CD14-positive monocyte (primary cell): ENCODE results near the gene USP25. TPM values are rescaled to one million over a fixed set of nuclear protein-coding genes. Genes with fewer than 3 reads are reported as not detected.
A peak's percentile ranks its signal among the peaks of the same experiment; 100 is the strongest.

Experiments
- DNase-seq, 3 donors: peaks; one replicate each; pipeline ENCODE4 v3.0.0-alpha.2; 2011 to 2022
- H2AFZ ChIP-seq: 2 replicates; pipeline ENCODE4 v1.6.0; 2012; ENCODE audit warnings: mild to moderate bottlenecking, low read depth, low read length, inconsistent platforms; ENCODE audit not compliant: insufficient read depth, poor library complexity, severe bottlenecking
- H3K27ac ChIP-seq, 2 donors: 1 replicate in 1 of 2; 2 replicates in 1 of 2; pipeline ENCODE4 v1.5.1; 2012 to 2013; ENCODE audit warnings: low read length in 2 of 2, control low read depth in 1 of 2, inconsistent platforms in 1 of 2, low read depth in 1 of 2, mild to moderate bottlenecking in 1 of 2
- H3K27me3 ChIP-seq, 2 donors: one replicate each; pipeline versions ENCODE4 v1.6.0 to v1.6.1; 2011 to 2013; ENCODE audit warnings: low read length in 2 of 2; ENCODE audit not compliant: control insufficient read depth in 2 of 2, insufficient read depth in 2 of 2
- H3K36me3 ChIP-seq, 2 donors: replicated peaks in 1 of 2; 1 replicate in 1 of 2; 2 replicates in 1 of 2; pipeline versions ENCODE4 v1.5.1 to v1.6.1; 2012 to 2013; ENCODE audit warnings: low read length in 2 of 2, control low read depth in 1 of 2, inconsistent platforms in 1 of 2, mild to moderate bottlenecking in 1 of 2; ENCODE audit not compliant: insufficient read depth in 2 of 2, control insufficient read depth in 1 of 2
- H3K4me1 ChIP-seq, 2 donors: 1 replicate in 1 of 2; 2 replicates in 1 of 2; pipeline versions ENCODE4 v1.5.1 to v1.6.1; 2012 to 2013; ENCODE audit warnings: low read length in 2 of 2, control low read depth in 1 of 2, inconsistent platforms in 1 of 2, mild to moderate bottlenecking in 1 of 2, moderate library complexity in 1 of 2; ENCODE audit not compliant: insufficient read depth in 2 of 2, control insufficient read depth in 1 of 2
- H3K4me2 ChIP-seq: replicated peaks from 2 replicates; pipeline ENCODE3; 2012; ENCODE audit warnings: low read length, moderate library complexity, mild to moderate bottlenecking; ENCODE audit not compliant: poor library complexity, severe bottlenecking; ENCODE audit errors: extremely low read depth
- H3K4me3 ChIP-seq, 3 experiments: fragments of 200-600 bp in 1 of 3; sonication (generic) in 1 of 3; replicated peaks in 1 of 3; 1 replicate in 2 of 3; 2 replicates in 1 of 3; pipeline ENCODE4 v1.5.1; 2011 to 2013; ENCODE audit warnings: low read length in 3 of 3, mild to moderate bottlenecking in 3 of 3, control low read depth in 2 of 3, low read depth in 2 of 3, inconsistent platforms in 1 of 3, moderate library complexity in 1 of 3
- H3K79me2 ChIP-seq: 2 replicates; pipeline ENCODE4 v1.6.0; 2012; ENCODE audit warnings: mild to moderate bottlenecking, control low read depth, inconsistent platforms, low read length, moderate library complexity; ENCODE audit not compliant: insufficient read depth
- H3K9ac ChIP-seq: 2 replicates; pipeline ENCODE4 v1.6.0; 2017; ENCODE audit warnings: low read length, mild to moderate bottlenecking; ENCODE audit not compliant: insufficient read depth, poor library complexity, severe bottlenecking
- H3K9me3 ChIP-seq, 2 donors: replicated peaks in 1 of 2; 1 replicate in 1 of 2; 2 replicates in 1 of 2; pipeline versions ENCODE4 v1.5.1 to v1.6.1; 2012 to 2013; ENCODE audit warnings: low read length in 2 of 2, control low read depth in 1 of 2; ENCODE audit not compliant: control insufficient read depth in 1 of 2, insufficient read depth in 1 of 2
- H4K20me1 ChIP-seq: 2 replicates; pipeline ENCODE4 v1.6.0; 2012; ENCODE audit warnings: mild to moderate bottlenecking, low read length, control low read depth, moderate library complexity; ENCODE audit not compliant: insufficient read depth
- H3K27ac Mint-ChIP-seq, 7 donors: one replicate each; pipeline ENCODE4 v1.8.0; 2020; ENCODE audit warnings: mild to moderate bottlenecking in 7 of 7, mixed read lengths in 7 of 7, moderate library complexity in 6 of 7, inconsistent platforms in 2 of 7
- H3K27me3 Mint-ChIP-seq, 3 donors: one replicate each; pipeline ENCODE4 v1.8.0; 2021 to 2022; ENCODE audit warnings: low read depth in 3 of 3, mild to moderate bottlenecking in 3 of 3, mixed read lengths in 3 of 3, moderate library complexity in 3 of 3, inconsistent platforms in 1 of 3
- H3K36me3 Mint-ChIP-seq, 2 donors: one replicate each; pipeline ENCODE4 v1.8.0; 2020; ENCODE audit warnings: mixed read lengths in 2 of 2, inconsistent platforms in 1 of 2, mild to moderate bottlenecking in 1 of 2
- H3K4me1 Mint-ChIP-seq: one replicate; pipeline ENCODE4 v1.8.0; 2020; ENCODE audit warnings: mild to moderate bottlenecking, mixed read lengths
- H3K4me3 Mint-ChIP-seq, 2 donors: one replicate each; pipeline ENCODE4 v1.8.0; 2020; ENCODE audit warnings: mild to moderate bottlenecking in 2 of 2, mixed read lengths in 2 of 2, moderate library complexity in 1 of 2
- H3K9me3 Mint-ChIP-seq, 7 donors: one replicate each; pipeline ENCODE4 v1.8.0; 2020 to 2022; ENCODE audit warnings: mixed read lengths in 7 of 7, mild to moderate bottlenecking in 6 of 7, moderate library complexity in 6 of 7, inconsistent platforms in 2 of 7
- WGBS: methylation state at CpG from one replicate; pipeline ENCODE4 v1.1.5; 2013; ENCODE audit warnings: missing lambda C conversion rate; ENCODE audit not compliant: insufficient coverage; 5-methylcytosine and 5-hydroxymethylcytosine counted together
- intact Hi-C, 2 donors: fragments of 100-400 bp; cut with micrococcal nuclease; formaldehyde crosslinking; loops; one replicate each; pipeline versions ENCODE4 v1.15.0 to v1.15.1; 2023
- polyA plus RNA-seq, 3 donors: library from polyadenylated mRNA; depleted of rRNA in 1 of 3; unstranded in 2 of 3; stranded (reverse) in 1 of 3; fragments of 300-500 nt in 2 of 3; fragments of >200 nt in 1 of 3; fragmentation: Illumina TruSeq in 2 of 3; gene quantifications; 1 replicate in 2 of 3; 2 replicates in 1 of 3; pipeline ENCODE4 v1.2.3, GENCODE V29; 2012 to 2021
- TF ChIP-seq, protein P1 (sequence below): fragments of 200-600 bp; IDR thresholded peaks from one replicate; pipeline ENCODE4 v1.8.0; 2022; ENCODE audit warnings: antibody characterized with exemption, mild to moderate bottlenecking

USP25 gene
- polyA plus RNA-seq, 3 donors: 7.2 to 15.6 (median 9.6) TPM

DNA sequence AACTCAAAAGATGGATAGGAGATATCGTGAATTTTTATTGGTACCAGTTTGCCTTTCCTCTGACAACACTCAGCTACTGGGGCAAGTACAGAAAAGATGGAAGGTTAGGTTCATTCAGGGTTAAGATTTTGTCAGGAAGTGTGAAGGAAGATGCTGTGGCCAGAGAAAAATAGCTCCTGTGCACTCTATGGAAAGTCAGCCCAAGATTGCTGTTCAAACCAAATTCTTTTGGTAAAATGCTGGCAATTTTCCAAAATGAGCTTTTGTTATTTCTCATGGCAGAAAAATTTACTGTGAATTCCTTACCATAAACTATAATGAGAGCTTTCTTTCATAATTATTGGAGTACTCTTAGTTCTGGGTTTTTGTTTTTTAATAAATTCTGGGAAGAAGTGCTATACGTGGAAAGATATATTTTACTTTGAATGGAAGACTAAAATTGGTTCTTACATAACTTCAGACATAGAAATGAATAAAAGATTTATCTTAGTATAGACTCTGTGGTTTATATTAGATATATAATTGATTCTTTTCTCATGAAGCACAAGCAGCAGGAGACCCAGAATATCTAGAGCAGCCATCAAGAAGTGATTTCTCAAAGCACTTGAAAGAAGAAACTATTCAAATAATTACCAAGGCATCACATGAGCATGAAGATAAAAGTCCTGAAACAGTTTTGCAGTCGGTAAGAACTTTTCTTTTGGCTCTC is 112.2 kb downstream of the USP25 start:
- TF ChIP-seq, protein P1, sequence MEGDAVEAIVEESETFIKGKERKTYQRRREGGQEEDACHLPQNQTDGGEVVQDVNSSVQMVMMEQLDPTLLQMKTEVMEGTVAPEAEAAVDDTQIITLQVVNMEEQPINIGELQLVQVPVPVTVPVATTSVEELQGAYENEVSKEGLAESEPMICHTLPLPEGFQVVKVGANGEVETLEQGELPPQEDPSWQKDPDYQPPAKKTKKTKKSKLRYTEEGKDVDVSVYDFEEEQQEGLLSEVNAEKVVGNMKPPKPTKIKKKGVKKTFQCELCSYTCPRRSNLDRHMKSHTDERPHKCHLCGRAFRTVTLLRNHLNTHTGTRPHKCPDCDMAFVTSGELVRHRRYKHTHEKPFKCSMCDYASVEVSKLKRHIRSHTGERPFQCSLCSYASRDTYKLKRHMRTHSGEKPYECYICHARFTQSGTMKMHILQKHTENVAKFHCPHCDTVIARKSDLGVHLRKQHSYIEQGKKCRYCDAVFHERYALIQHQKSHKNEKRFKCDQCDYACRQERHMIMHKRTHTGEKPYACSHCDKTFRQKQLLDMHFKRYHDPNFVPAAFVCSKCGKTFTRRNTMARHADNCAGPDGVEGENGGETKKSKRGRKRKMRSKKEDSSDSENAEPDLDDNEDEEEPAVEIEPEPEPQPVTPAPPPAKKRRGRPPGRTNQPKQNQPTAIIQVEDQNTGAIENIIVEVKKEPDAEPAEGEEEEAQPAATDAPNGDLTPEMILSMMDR: no peak
- Mint-ChIP-seq H3K27me3 (no peaks in the 10 kb centered on the region), H3K27ac (peak overlapping the region in 1 of 7 donors; percentile 34), H3K4me1 (peaks cover 7% of the 10 kb centered on the region), H3K9me3 (no peaks in the 10 kb centered on the region), H3K36me3 (peaks cover 17 to 23% of the 10 kb centered on the region in 2 donors), H3K4me3 (no peak overlapping the region)
- 100% methylated on average over 1 of the region's 3 CpGs for WGBS
- Histone ChIP-seq H3K9ac (no peak overlapping the region), H3K79me2 (no peaks in the 10 kb centered on the region), H3K4me2 (no peak overlapping the region), H2AFZ (no peak overlapping the region), H4K20me1 (peaks cover 47% of the 10 kb centered on the region), H3K36me3 (peaks cover 63 to 88% of the 10 kb centered on the region in 2 donors), H3K27ac (no peak overlapping the region), H3K27me3 (no peaks in the 10 kb centered on the region), H3K9me3 (no peaks in the 10 kb centered on the region), H3K4me1 (peaks cover 0 to 2% of the 10 kb centered on the region in 2 donors), H3K4me3 (no peak overlapping the region)
- intact Hi-C loops: no loop called here
- DNase-seq: no peak

GRCh38 chr21:15842565-15842880 is 112.7 kb downstream of the USP25 start:
- Histone ChIP-seq H2AFZ (no peak overlapping the region), H3K27me3 (no peaks in the 10 kb centered on the region), H3K4me2 (no peak overlapping the region), H3K9ac (no peak overlapping the region), H4K20me1 (peaks cover 43% of the 10 kb centered on the region), H3K27ac (no peak overlapping the region), H3K36me3 (peaks cover 67 to 94% of the 10 kb centered on the region in 2 donors), H3K79me2 (no peaks in the 10 kb centered on the region), H3K9me3 (no peaks in the 10 kb centered on the region), H3K4me1 (no peaks in the 10 kb centered on the region), H3K4me3 (no peak overlapping the region)
- Mint-ChIP-seq H3K36me3 (peaks cover 17 to 25% of the 10 kb centered on the region in 2 donors), H3K27ac (peak overlapping the region in 1 of 7 donors; percentile 34), H3K4me1 (peaks cover 4% of the 10 kb centered on the region), H3K9me3 (no peaks in the 10 kb centered on the region), H3K27me3 (no peaks in the 10 kb centered on the region), H3K4me3 (no peak overlapping the region)
- TF ChIP-seq, protein P1: no peak
- 100% methylated on average over 2 of the region's 2 CpGs for WGBS
- no peak for DNase-seq
- intact Hi-C loops: no loop called here
